ENCODE measurements around the gene AGAP2. TPM values are rescaled to one million over a fixed set of nuclear protein-coding genes. Genes with fewer than 3 reads are reported as not detected.
A peak's percentile ranks its signal among the peaks of the same experiment; 100 is the strongest.

The AGAP2 gene
- total RNA-seq, 4 donors from 2014 or later: 0.45 to 1.4 (median 1.3) TPM

- H3K27ac ChIP-seq: no peak overlapping the region
- peaks cover 22% of the 10 kb centered on the region for H3K4me1 ChIP-seq
- no peak overlapping the region for H3K4me3 ChIP-seq
- no peak for DNase-seq (ENCODE audit: low spot score in 2 of 2)
- TF ChIP-seq POLR2AphosphoS5 (IDR thresholded peaks at IDR 0.05): no peak
- TF ChIP-seq POLR2A (IDR thresholded peaks at IDR 0.05): no peak
- no peak for TF ChIP-seq EP300 (IDR thresholded peaks at IDR 0.05)
- TF ChIP-seq CTCF (IDR thresholded peaks at IDR 0.05): no peak
- H3K27me3 ChIP-seq: peaks cover 25% of the 10 kb centered on the region
- WGBS: 89% methylated on average over 3 of the region's 3 CpGs
- no peaks in the 10 kb centered on the region for H3K9me3 ChIP-seq
- H3K36me3 ChIP-seq: peaks cover 16% of the 10 kb centered on the region
Measured at GRCh38 chr12:57760347-57760982, 21.9 kb upstream of the AGAP2 start.

DNA sequence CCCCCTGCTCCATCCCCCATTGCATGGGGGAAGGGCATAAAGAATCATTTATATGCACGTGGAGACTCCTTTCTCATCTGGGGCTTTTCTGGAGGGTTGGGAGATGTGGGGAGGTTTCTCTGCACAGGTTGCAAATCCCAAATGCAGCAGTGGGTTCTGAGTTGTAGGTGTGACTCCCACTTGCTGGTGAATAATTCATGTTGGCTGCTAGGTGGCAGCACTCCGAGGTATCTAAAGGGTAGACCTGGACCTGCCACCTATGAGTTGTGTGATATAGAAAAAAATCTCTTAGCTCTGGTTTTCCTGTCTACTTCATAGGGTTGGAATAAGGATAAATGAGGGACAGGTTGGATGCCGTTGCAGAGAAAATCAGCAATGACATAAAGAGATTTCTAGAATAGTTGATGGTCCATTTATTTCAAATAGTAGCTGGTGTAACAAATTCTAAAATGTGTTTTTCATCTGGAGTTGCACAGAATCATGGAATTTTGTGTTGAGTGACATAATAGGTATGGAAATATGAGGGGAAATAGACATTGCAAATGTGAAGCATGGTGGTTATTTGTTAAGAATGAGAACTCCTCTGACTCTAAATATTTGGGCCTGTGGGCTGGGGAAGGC lies 20.9 kb upstream of the AGAP2 start:
- H3K4me1 ChIP-seq: peaks cover 20% of the 10 kb centered on the region
- TF ChIP-seq POLR2A (IDR thresholded peaks at IDR 0.05) (no peak), CTCF (IDR thresholded peaks at IDR 0.05) (peak in 1 of 2 donors; percentile 36), POLR2AphosphoS5 (IDR thresholded peaks at IDR 0.05) (no peak), EP300 (IDR thresholded peaks at IDR 0.05) (no peak)
- H3K27ac ChIP-seq: no peak overlapping the region
- H3K9me3 ChIP-seq: no peaks in the 10 kb centered on the region
- 28% methylated on average over 3 of the region's 3 CpGs for WGBS
- no peak for DNase-seq (ENCODE audit: low spot score in 2 of 2)
- peaks cover 15% of the 10 kb centered on the region for H3K27me3 ChIP-seq
- no peak overlapping the region for H3K4me3 ChIP-seq
- peaks cover 16% of the 10 kb centered on the region for H3K36me3 ChIP-seq

DNA sequence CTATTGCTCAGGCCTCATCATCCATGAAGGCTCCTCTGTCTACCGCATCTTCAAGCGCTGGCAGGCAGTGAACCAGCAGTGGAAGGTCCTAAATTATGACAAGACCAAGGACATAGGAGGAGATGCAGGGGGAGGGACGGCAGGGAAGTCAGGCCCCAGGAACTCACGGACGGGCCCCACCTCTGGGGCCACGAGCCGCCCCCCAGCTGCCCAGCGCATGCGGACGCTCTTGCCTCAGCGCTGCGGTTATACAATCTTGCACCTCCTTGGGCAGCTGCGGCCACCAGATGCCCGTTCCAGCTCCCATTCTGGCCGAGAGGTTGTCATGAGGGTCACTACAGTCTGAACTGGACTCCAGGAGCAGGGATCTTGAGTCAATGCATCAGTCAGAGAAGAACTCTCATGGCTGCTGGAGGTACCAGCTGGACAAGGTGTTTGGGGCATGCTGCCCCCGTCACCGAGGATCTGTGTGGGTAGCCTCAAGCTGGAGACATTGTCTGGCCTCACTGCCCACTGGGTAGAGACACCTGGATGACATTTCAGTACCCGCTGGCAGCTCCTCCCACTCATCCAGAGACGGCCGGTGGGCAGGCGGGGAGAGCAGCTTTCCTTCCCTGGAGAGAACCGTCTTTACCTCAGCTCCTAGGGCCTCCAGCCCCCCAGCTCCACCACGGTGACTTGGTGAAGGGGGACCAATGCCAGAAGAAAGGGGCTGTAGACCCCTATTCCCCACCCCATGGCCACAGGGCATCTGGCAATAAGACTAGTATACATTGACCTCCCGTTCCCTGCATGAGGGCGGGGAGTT lies 20.2 kb upstream of the AGAP2 start:
- Histone ChIP-seq H3K4me1 (peaks cover 27% of the 10 kb centered on the region), H3K27ac (no peak overlapping the region), H3K9me3 (no peaks in the 10 kb centered on the region), H3K4me3 (no peak overlapping the region), H3K27me3 (peaks cover 8% of the 10 kb centered on the region), H3K36me3 (peaks cover 16% of the 10 kb centered on the region)
- TF ChIP-seq EP300 (IDR thresholded peaks at IDR 0.05) (no peak), CTCF (IDR thresholded peaks at IDR 0.05) (no peak), POLR2AphosphoS5 (IDR thresholded peaks at IDR 0.05) (no peak), POLR2A (IDR thresholded peaks at IDR 0.05) (no peak)
- DNase-seq (ENCODE audit: low spot score in 2 of 2): no peak
- 90% methylated on average over 9 of the region's 25 CpGs for WGBS

DNA sequence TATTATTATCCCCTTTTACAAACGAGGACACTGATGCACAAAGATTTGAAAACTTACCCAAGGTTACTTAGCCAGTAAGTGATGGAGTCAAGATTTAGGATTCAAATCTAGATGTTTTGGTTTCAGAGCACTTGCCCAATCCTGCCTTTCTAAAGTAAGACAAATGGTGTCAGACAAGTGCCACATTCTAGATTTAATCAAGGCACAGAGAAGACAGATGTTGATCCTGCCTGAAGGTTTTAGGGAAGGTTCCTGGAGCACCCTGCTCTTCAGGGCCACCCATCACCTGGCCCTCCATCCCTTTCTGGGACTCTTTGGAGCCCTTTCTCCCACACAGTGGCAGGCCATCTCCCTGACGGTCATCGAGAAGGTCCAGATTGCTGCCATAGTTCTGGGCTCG lies 19.2 kb upstream of the AGAP2 start:
- 92% methylated on average over 4 of the region's 4 CpGs for WGBS

More for the DNA sequence above, 19.2 kb upstream of the AGAP2 start:
- Histone ChIP-seq H3K27me3 (no peaks in the 10 kb centered on the region), H3K36me3 (peaks cover 16% of the 10 kb centered on the region), H3K4me3 (no peak overlapping the region), H3K4me1 (peaks cover 34% of the 10 kb centered on the region), H3K9me3 (no peaks in the 10 kb centered on the region), H3K27ac (no peak overlapping the region)
- TF ChIP-seq EP300 (IDR thresholded peaks at IDR 0.05) (no peak), POLR2AphosphoS5 (IDR thresholded peaks at IDR 0.05) (no peak), CTCF (IDR thresholded peaks at IDR 0.05) (no peak), POLR2A (IDR thresholded peaks at IDR 0.05) (no peak)
- no peak for DNase-seq (ENCODE audit: low spot score in 2 of 2)
